Measurements from ENCODE around the gene HSPE1.

GRCh38 chr2:197464175-197464574, 36.0 kb upstream of the HSPE1 start:
- TF ChIP-seq, protein P1, sequence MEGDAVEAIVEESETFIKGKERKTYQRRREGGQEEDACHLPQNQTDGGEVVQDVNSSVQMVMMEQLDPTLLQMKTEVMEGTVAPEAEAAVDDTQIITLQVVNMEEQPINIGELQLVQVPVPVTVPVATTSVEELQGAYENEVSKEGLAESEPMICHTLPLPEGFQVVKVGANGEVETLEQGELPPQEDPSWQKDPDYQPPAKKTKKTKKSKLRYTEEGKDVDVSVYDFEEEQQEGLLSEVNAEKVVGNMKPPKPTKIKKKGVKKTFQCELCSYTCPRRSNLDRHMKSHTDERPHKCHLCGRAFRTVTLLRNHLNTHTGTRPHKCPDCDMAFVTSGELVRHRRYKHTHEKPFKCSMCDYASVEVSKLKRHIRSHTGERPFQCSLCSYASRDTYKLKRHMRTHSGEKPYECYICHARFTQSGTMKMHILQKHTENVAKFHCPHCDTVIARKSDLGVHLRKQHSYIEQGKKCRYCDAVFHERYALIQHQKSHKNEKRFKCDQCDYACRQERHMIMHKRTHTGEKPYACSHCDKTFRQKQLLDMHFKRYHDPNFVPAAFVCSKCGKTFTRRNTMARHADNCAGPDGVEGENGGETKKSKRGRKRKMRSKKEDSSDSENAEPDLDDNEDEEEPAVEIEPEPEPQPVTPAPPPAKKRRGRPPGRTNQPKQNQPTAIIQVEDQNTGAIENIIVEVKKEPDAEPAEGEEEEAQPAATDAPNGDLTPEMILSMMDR (IDR thresholded peaks at IDR 0.05): no peak
- TF ChIP-seq REST (IDR thresholded peaks at IDR 0.05) (no peak), MAX (IDR thresholded peaks at IDR 0.05) (no peak), HMGXB4 (CRISPR knock-in tag; IDR thresholded peaks at IDR 0.05; ENCODE audit: borderline replicate concordance) (no peak), RARB (CRISPR knock-in tag; IDR thresholded peaks at IDR 0.05) (no peak), POLR2A (IDR thresholded peaks at IDR 0.05; ENCODE audit: low read length) (no peak), CBX2 (IDR thresholded peaks at IDR 0.05; ENCODE audit: borderline replicate concordance, low read depth) (no peak), TP53 (CRISPR knock-in tag; IDR thresholded peaks at IDR 0.05) (no peak), POLR2AphosphoS2 (conservative IDR thresholded peaks at IDR 0.05; ENCODE audit: low read length) (no peak), ZC3H11A (IDR thresholded peaks at IDR 0.05) (no peak)
- TF ChIP-seq, protein P2, sequence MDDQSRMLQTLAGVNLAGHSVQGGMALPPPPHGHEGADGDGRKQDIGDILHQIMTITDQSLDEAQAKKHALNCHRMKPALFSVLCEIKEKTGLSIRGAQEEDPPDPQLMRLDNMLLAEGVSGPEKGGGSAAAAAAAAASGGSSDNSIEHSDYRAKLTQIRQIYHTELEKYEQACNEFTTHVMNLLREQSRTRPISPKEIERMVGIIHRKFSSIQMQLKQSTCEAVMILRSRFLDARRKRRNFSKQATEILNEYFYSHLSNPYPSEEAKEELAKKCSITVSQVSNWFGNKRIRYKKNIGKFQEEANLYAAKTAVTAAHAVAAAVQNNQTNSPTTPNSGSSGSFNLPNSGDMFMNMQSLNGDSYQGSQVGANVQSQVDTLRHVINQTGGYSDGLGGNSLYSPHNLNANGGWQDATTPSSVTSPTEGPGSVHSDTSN (IDR thresholded peaks at IDR 0.05): no peak

Data from A549 (cell line).